SK-N-SH (cell line): ENCODE measurements around the gene ATG3. TPM values are rescaled to one million over a fixed set of nuclear protein-coding genes. Genes with fewer than 3 reads are reported as not detected.
A peak's percentile ranks its signal among the peaks of the same experiment; 100 is the strongest.

ENCODE experiments used
- CTCF ChIA-PET: fragments of 300-600, 350-600 bp; formaldehyde crosslinking; extraction: SDS; loops from one replicate; lab custom pipeline; 2021; lab: Yijun Ruan, JAX
- POLR2A ChIA-PET: fragments of 350-600 bp; sonication (Branson Sonifier 250); formaldehyde crosslinking; extraction: SDS; loops from one replicate; lab custom pipeline; 2020; ENCODE audit warnings: antibody characterized with exemption, inconsistent platforms; lab: Yijun Ruan, JAX
- DNase-seq: peaks from one replicate; pipeline ENCODE4 v3.0.0; 2012
- H2AFZ ChIP-seq: fragments of 200-600 bp; sonication (generic); 2 replicates; pipeline ENCODE4 v1.8.1; 2016; ENCODE audit warnings: antibody characterized with exemption, mild to moderate bottlenecking, low read depth
- H3F3A ChIP-seq: fragments of 200-600 bp; sonication (generic); replicated peaks from 2 replicates; pipeline ENCODE3; 2016; ENCODE audit warnings: antibody characterized with exemption, mild to moderate bottlenecking; ENCODE audit not compliant: insufficient read depth
- H3K27ac ChIP-seq, 2 experiments: fragments of 200-500 bp in 1 of 2; fragments of 200-600 bp in 1 of 2; sonication (Bioruptor generic) in 1 of 2; sonication (generic), shearing (Covaris generic) in 1 of 2; 2 replicates each; pipeline versions ENCODE4 v1.5.1 to v1.6.1; 2014 to 2016; ENCODE audit warnings: low read depth in 2 of 2, inconsistent platforms in 1 of 2, low read length in 1 of 2, mild to moderate bottlenecking in 1 of 2, mixed read lengths in 1 of 2
- H3K27me3 ChIP-seq: fragments of 200-600 bp; sonication (generic), shearing (Covaris generic); 2 replicates; pipeline ENCODE4 v1.6.1; 2016; ENCODE audit warnings: mixed run types; ENCODE audit not compliant: insufficient read depth
- H3K36me3 ChIP-seq, 2 experiments: fragments of 200-500 bp in 1 of 2; fragments of 200-600 bp in 1 of 2; sonication (Bioruptor generic) in 1 of 2; sonication (generic) in 1 of 2; replicated peaks in 1 of 2; 2 replicates each; pipeline versions ENCODE3 to v1.5.1; 2014 to 2016; ENCODE audit warnings: low read length in 1 of 2, mild to moderate bottlenecking in 1 of 2; ENCODE audit not compliant: insufficient read depth in 2 of 2, control insufficient read depth in 1 of 2
- H3K4me1 ChIP-seq, 2 experiments: fragments of 200-500 bp in 1 of 2; fragments of 200-600 bp in 1 of 2; sonication (Bioruptor generic) in 1 of 2; sonication (generic), shearing (Covaris generic) in 1 of 2; 2 replicates each; pipeline versions ENCODE4 v1.5.1 to v1.6.1; 2014 to 2016; ENCODE audit warnings: low read depth in 1 of 2, low read length in 1 of 2, mixed run types in 1 of 2; ENCODE audit not compliant: insufficient read depth in 2 of 2, control insufficient read depth in 1 of 2
- H3K4me2 ChIP-seq: fragments of 200-600 bp; sonication (generic), shearing (Covaris generic); 2 replicates; pipeline ENCODE4 v1.6.1; 2017; ENCODE audit warnings: mixed run types
- H3K4me3 ChIP-seq, 2 experiments: fragments of 200-500 bp in 1 of 2; fragments of 200-600 bp in 1 of 2; sonication (Bioruptor generic) in 1 of 2; sonication (generic), shearing (Covaris generic) in 1 of 2; 2 replicates each; pipeline versions ENCODE4 v1.5.1 to v1.8.1; 2014 to 2016; ENCODE audit warnings: low read depth in 2 of 2, inconsistent platforms in 1 of 2, low read length in 1 of 2, mild to moderate bottlenecking in 1 of 2, mixed read lengths in 1 of 2, moderate library complexity in 1 of 2
- H3K79me2 ChIP-seq: fragments of 200-600 bp; sonication (generic); 2 replicates; pipeline ENCODE4 v1.8.1; 2017; ENCODE audit warnings: mild to moderate bottlenecking; ENCODE audit not compliant: insufficient read depth
- H3K9ac ChIP-seq: fragments of 200-600 bp; sonication (generic); 2 replicates; pipeline ENCODE4 v1.6.1; 2017; ENCODE audit warnings: mixed run types
- H3K9me2 ChIP-seq: fragments of 200-600 bp; sonication (generic); 2 replicates; pipeline ENCODE4 v1.6.1; 2017; ENCODE audit warnings: mixed run types
- H3K9me3 ChIP-seq: fragments of 200-600 bp; sonication (generic); 2 replicates; pipeline ENCODE4 v1.6.1; 2017; ENCODE audit warnings: mixed run types, mild to moderate bottlenecking, moderate library complexity
- H4K20me1 ChIP-seq: fragments of 200-600 bp; sonication (generic); 2 replicates; pipeline ENCODE4 v1.6.1; 2017; ENCODE audit warnings: mild to moderate bottlenecking, mixed run types; ENCODE audit not compliant: insufficient read depth
- EP300 ChIP-seq, 2 experiments: IDR thresholded peaks; 2 replicates each; pipeline versions ENCODE4 v1.4.0 to v1.6.1; 2012; ENCODE audit warnings: borderline replicate concordance in 1 of 2, low read depth in 1 of 2, low read length in 1 of 2
- EZH2phosphoT487 ChIP-seq: fragments of 200-600 bp; sonication (generic); IDR thresholded peaks from 2 replicates; pipeline ENCODE4 v1.6.1; 2017; ENCODE audit warnings: low read depth, mixed run types, mild to moderate bottlenecking, antibody characterized with exemption, moderate library complexity, borderline replicate concordance
- FOXM1 ChIP-seq: IDR thresholded peaks from 2 replicates; pipeline ENCODE4 v1.4.0; 2012; ENCODE audit warnings: low read depth, mild to moderate bottlenecking
- JUND ChIP-seq: IDR thresholded peaks from 2 replicates; pipeline ENCODE4 v1.4.0; 2012
- MEF2A ChIP-seq: IDR thresholded peaks from 2 replicates; pipeline ENCODE4 v1.4.0; 2012; ENCODE audit warnings: low read depth, borderline replicate concordance
- MXI1 ChIP-seq: IDR thresholded peaks from 2 replicates; pipeline ENCODE4 v1.6.1; 2012; ENCODE audit warnings: mild to moderate bottlenecking, low read depth, low read length, improper control_type of control experiment
- NFIC ChIP-seq: IDR thresholded peaks from 2 replicates; pipeline ENCODE4 v1.4.0; 2012; ENCODE audit warnings: borderline replicate concordance
- NRF1 ChIP-seq: IDR thresholded peaks from 2 replicates; pipeline ENCODE4 v1.6.1; 2012; ENCODE audit warnings: low read depth, mild to moderate bottlenecking, low read length
- RAD21 ChIP-seq: IDR thresholded peaks from 2 replicates; pipeline ENCODE4 v1.6.1; 2012; ENCODE audit warnings: mild to moderate bottlenecking, low read length
- RXRA ChIP-seq: IDR thresholded peaks from 2 replicates; pipeline ENCODE4 v1.4.0; 2012; ENCODE audit warnings: low read depth, mild to moderate bottlenecking, borderline replicate concordance
- SIN3A ChIP-seq: IDR thresholded peaks from 2 replicates; pipeline ENCODE4 v1.6.1; 2012; ENCODE audit warnings: low read depth, mild to moderate bottlenecking, low read length, moderate library complexity, borderline replicate concordance
- SMC3 ChIP-seq: IDR thresholded peaks from 2 replicates; pipeline ENCODE4 v1.6.1; 2012; ENCODE audit warnings: low read depth, low read length, improper control_type of control experiment
- TAF1 ChIP-seq: IDR thresholded peaks from 2 replicates; pipeline ENCODE4 v1.6.1; 2012; ENCODE audit warnings: low read depth, mild to moderate bottlenecking, low read length, moderate library complexity, borderline replicate concordance
- WGBS: methylation state at CpG from one replicate; pipeline ENCODE4 v1.1.6; 2017; ENCODE audit warnings: low lambda C conversion rate; 5-methylcytosine and 5-hydroxymethylcytosine counted together
- polyA plus RNA-seq, 3 experiments: library from polyadenylated mRNA; depleted of rRNA; stranded (reverse); fragments of >200 nt; gene quantifications; 2 replicates each; pipeline ENCODE4 v1.2.3, GENCODE V29; 2012
- TF ChIP-seq, protein P1 (sequence below): fragments of 150-350 bp; IDR thresholded peaks from 2 replicates; pipeline ENCODE4 v1.6.1; 2016; ENCODE audit warnings: mild to moderate bottlenecking, low read depth, low read length
- TF ChIP-seq, protein P2 (sequence below): fragments of 200-600 bp; sonication (generic); IDR thresholded peaks from 2 replicates; pipeline ENCODE4 v1.6.1; 2017; ENCODE audit warnings: antibody characterized with exemption, mild to moderate bottlenecking, moderate library complexity
- TF ChIP-seq, protein P3 (sequence below): IDR thresholded peaks from 2 replicates; pipeline ENCODE4 v1.4.0; 2012; ENCODE audit warnings: low read depth, borderline replicate concordance

The ATG3 gene
- polyA plus RNA-seq, 1 of the 3 experiments (the other 2 are of a cell fraction): 38.8 TPM

DNA sequence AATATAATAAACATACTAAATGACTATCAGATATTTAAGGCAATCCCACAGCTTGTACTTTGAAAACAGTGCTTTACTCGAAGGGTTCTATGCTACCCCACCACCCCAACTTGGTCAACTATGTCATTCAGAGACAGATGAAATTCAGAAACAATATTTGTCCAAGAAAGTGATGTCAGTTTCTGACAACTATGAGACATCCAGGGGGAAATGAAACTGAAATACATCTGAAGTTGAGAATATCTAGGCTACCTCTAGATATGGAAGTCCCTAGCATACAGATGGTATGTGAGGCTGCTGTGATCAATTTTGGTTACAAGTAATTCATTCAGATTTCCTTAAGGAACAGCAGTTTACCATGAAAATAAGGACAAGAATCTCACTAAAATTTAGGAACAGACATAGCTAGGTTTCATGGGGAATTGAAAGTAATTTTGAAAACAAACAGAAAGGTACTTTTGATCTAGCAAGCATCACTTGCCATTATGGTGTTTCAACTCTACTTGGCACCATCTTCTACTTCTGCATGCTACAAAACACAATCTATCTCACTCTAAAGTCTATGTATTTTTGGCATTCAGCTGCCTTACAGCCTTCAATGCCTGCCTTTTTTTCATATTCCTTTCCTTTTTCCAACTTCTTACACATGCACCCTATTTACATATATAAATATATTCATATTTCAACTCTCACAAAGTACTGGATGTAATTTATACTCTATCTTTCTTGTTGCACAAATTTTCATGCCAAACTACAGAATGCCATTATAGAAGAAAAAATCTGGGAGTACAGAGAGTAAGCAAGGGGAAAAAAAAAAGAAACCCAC lies 21.7 kb downstream of the ATG3 start:
- POLR2A ChIA-PET: no interaction called here
- Histone ChIP-seq H3K36me3 (peaks cover 50 to 78% of the 10 kb centered on the region in 2 experiments), H3K79me2 (peaks cover 4% of the 10 kb centered on the region; the same call in 1 of the 2 replicates), H4K20me1 (no peaks in the 10 kb centered on the region), H3K27ac (no peak overlapping the region), H3K4me1 (no peaks in the 10 kb centered on the region), H3K9ac (no peak overlapping the region), H3K9me3 (no peaks in the 10 kb centered on the region), H3K9me2 (no peaks in the 10 kb centered on the region; the same call in 1 of the 2 replicates), H3K4me3 (no peak overlapping the region), H3F3A (peaks cover 9% of the 10 kb centered on the region), H3K27me3 (no peaks in the 10 kb centered on the region), H3K4me2 (no peak overlapping the region), H2AFZ (no peak overlapping the region)
- no peak for DNase-seq
- WGBS: 100% methylated on average over 1 of the region's 1 CpG
- TF ChIP-seq TAF1 (no peak), RXRA (no peak), NRF1 (no peak), SIN3A (no peak), MXI1 (no peak), MEF2A (no peak), JUND (no peak), EZH2phosphoT487 (no peak), SMC3 (no peak), NFIC (no peak)
- TF ChIP-seq, protein P1, sequence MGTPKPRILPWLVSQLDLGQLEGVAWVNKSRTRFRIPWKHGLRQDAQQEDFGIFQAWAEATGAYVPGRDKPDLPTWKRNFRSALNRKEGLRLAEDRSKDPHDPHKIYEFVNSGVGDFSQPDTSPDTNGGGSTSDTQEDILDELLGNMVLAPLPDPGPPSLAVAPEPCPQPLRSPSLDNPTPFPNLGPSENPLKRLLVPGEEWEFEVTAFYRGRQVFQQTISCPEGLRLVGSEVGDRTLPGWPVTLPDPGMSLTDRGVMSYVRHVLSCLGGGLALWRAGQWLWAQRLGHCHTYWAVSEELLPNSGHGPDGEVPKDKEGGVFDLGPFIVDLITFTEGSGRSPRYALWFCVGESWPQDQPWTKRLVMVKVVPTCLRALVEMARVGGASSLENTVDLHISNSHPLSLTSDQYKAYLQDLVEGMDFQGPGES: no peak
- CTCF ChIA-PET: interaction anchor here (0.7 to 4.0 kb wide), 3 partner anchors 9 to 247 kb away, joined by 3 to 14 read pairs (median 3); partner anchors contain the start of gene SLC9C1

DNA sequence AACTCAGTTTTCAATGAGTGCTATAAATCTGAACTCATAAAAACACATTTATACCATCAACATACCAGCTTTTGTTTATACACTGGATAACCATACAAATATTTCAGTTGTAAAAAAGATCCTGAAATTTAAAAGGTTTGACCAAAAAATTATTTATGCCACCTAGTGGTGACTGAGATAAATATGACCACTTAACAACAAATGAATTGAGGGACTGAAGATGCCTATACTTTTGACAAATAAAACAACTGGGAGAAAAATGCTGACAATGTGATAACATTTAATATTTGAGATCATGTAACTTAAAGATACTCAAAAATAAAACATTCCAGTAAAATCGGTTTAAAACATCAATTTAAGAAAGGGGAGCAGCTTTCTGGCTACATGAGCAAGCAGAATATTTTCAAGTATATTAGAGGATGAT lies 30.4 kb downstream of the ATG3 start:
- no peaks in the 10 kb centered on the region for H4K20me1 ChIP-seq
- H3K9ac ChIP-seq: no peak overlapping the region
- no peak overlapping the region for H2AFZ ChIP-seq
- ChIA-PET CTCF (interaction anchor here (0.7 to 1.6 kb wide), 29 partner anchors 8 to 425 kb away, joined by 3 to 22 read pairs (median 4); partner anchors contain the start of genes ATG3, CD200, SLC35A5 and SLC9C1), POLR2A (no interaction called here)
- H3K4me3 ChIP-seq: no peak overlapping the region
- H3K27ac ChIP-seq: no peak overlapping the region
- WGBS: 0% methylated on average over 1 of the region's 1 CpG
- TF ChIP-seq FOXM1 (no peak), SMC3 (peak; percentile 37; the same call in 1 of the 2 replicates), EP300 (IDR thresholded peaks at IDR 0.05; ENCODE audit: borderline replicate concordance in 1 of 2, low read depth in 1 of 2, low read length in 1 of 2) (no peak), RAD21 (peak; percentile 43)
- TF ChIP-seq, protein P2, sequence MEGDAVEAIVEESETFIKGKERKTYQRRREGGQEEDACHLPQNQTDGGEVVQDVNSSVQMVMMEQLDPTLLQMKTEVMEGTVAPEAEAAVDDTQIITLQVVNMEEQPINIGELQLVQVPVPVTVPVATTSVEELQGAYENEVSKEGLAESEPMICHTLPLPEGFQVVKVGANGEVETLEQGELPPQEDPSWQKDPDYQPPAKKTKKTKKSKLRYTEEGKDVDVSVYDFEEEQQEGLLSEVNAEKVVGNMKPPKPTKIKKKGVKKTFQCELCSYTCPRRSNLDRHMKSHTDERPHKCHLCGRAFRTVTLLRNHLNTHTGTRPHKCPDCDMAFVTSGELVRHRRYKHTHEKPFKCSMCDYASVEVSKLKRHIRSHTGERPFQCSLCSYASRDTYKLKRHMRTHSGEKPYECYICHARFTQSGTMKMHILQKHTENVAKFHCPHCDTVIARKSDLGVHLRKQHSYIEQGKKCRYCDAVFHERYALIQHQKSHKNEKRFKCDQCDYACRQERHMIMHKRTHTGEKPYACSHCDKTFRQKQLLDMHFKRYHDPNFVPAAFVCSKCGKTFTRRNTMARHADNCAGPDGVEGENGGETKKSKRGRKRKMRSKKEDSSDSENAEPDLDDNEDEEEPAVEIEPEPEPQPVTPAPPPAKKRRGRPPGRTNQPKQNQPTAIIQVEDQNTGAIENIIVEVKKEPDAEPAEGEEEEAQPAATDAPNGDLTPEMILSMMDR: peak; percentile 77
- TF ChIP-seq, protein P3, sequence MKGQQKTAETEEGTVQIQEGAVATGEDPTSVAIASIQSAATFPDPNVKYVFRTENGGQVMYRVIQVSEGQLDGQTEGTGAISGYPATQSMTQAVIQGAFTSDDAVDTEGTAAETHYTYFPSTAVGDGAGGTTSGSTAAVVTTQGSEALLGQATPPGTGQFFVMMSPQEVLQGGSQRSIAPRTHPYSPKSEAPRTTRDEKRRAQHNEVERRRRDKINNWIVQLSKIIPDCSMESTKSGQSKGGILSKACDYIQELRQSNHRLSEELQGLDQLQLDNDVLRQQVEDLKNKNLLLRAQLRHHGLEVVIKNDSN: no peak
- H3K27me3 ChIP-seq: no peaks in the 10 kb centered on the region
- H3K4me2 ChIP-seq: no peak overlapping the region
- no peaks in the 10 kb centered on the region for H3K9me3 ChIP-seq
- no peaks in the 10 kb centered on the region for H3K4me1 ChIP-seq
- DNase-seq: peak; percentile 27
- peaks cover 4% of the 10 kb centered on the region for H3F3A ChIP-seq
- H3K36me3 ChIP-seq: peaks cover 52 to 67% of the 10 kb centered on the region in 2 experiments
- no peaks in the 10 kb centered on the region for H3K9me2 ChIP-seq
- no peaks in the 10 kb centered on the region for H3K79me2 ChIP-seq
